H1 (cell line): ENCODE data around the gene MAGEB2. TPM values are rescaled to one million over a fixed set of nuclear protein-coding genes. Genes with fewer than 3 reads are reported as not detected.
"Not testable (repeated sequence)": the region's sequence is repeated elsewhere in the genome, so short reads cannot be mapped to it uniquely, and the experiment has no call there.

ENCODE experiments used
- CTCF ChIA-PET: fragments of 300-600 bp; sonication (Branson Sonifier 250); formaldehyde crosslinking; loops from one replicate; lab custom pipeline; 2021; ENCODE audit not compliant: partially characterized antibody; lab: Charles Lee
- POLR2A ChIA-PET: fragments of 300-600 bp; sonication (Branson Sonifier 250); formaldehyde crosslinking; loops from one replicate; lab custom pipeline; 2021; ENCODE audit warnings: inconsistent platforms; ENCODE audit not compliant: partially characterized antibody; lab: Charles Lee
- DNase-seq, 2 experiments: peaks; one replicate each; pipeline versions ENCODE4 v3.0.0 to v3.0.0-alpha.2; 2010 to 2022; ENCODE audit warnings: low spot score in 2 of 2, low read depth in 1 of 2, mixed read lengths in 1 of 2
- FAIRE-seq: peaks from 2 replicates; lab custom pipeline; 2011; peaks lifted over from hg19 to GRCh38; lab: Jason Lieb, UNC
- H2AFZ ChIP-seq: 2 replicates; pipeline ENCODE4 v1.8.1; 2012; ENCODE audit warnings: low read length, inconsistent platforms
- H2AK5ac ChIP-seq: 2 replicates; pipeline ENCODE4 v1.6.1; 2013; ENCODE audit warnings: low read depth, low read length
- H2BK120ac ChIP-seq: replicated peaks from 2 replicates; pipeline ENCODE3; 2013; ENCODE audit warnings: low read depth, low read length, inconsistent platforms
- H2BK12ac ChIP-seq: 2 replicates; pipeline ENCODE4 v1.6.1; 2013; ENCODE audit warnings: low read depth, low read length
- H2BK15ac ChIP-seq: 2 replicates; pipeline ENCODE4 v1.6.1; 2013; ENCODE audit warnings: low read length
- H2BK20ac ChIP-seq: 2 replicates; pipeline ENCODE4 v1.6.1; 2013; ENCODE audit warnings: low read length
- H2BK5ac ChIP-seq: 2 replicates; pipeline ENCODE4 v1.6.1; 2013; ENCODE audit warnings: low read depth, low read length
- H3K14ac ChIP-seq: 2 replicates; pipeline ENCODE4 v1.6.1; 2013; ENCODE audit warnings: inconsistent platforms; ENCODE audit not compliant: insufficient read length
- H3K18ac ChIP-seq: 2 replicates; pipeline ENCODE4 v1.6.1; 2013; ENCODE audit warnings: low read length; ENCODE audit errors: extremely low read depth
- H3K23ac ChIP-seq: 2 replicates; pipeline ENCODE4 v1.6.1; 2013; ENCODE audit warnings: inconsistent platforms; ENCODE audit not compliant: insufficient read length
- H3K23me2 ChIP-seq: 2 replicates; pipeline ENCODE4 v1.6.1; 2013; ENCODE audit warnings: low read depth, low read length
- H3K27ac ChIP-seq: 2 replicates; pipeline ENCODE4 v1.6.1; 2011; ENCODE audit warnings: low read depth, low read length, inconsistent platforms
- H3K27me3 ChIP-seq, 4 experiments: replicated peaks in 1 of 4; 1 replicate in 1 of 4; 2 replicates in 3 of 4; pipeline versions ENCODE4 v1.6.1 to v1.8.1; 2011 to 2013; ENCODE audit warnings: low read length in 3 of 4, mild to moderate bottlenecking in 3 of 4, inconsistent platforms in 2 of 4, mixed read lengths in 2 of 4, moderate library complexity in 1 of 4; ENCODE audit not compliant: control insufficient read depth in 3 of 4, insufficient read depth in 3 of 4; ENCODE audit errors: extremely low read depth in 1 of 4
- H3K36me3 ChIP-seq, 4 experiments: 2 replicates each; pipeline versions ENCODE4 v1.6.1 to v1.8.1; 2011 to 2013; ENCODE audit warnings: mild to moderate bottlenecking in 4 of 4, low read length in 3 of 4, moderate library complexity in 2 of 4, control low read depth in 1 of 4, inconsistent platforms in 1 of 4; ENCODE audit not compliant: insufficient read depth in 4 of 4, control insufficient read depth in 2 of 4
- H3K4ac ChIP-seq: replicated peaks from 2 replicates; pipeline ENCODE3; 2013; ENCODE audit warnings: low read length, low read depth, mixed read lengths, inconsistent platforms; ENCODE audit not compliant: insufficient read length
- H3K4me1 ChIP-seq, 4 experiments: replicated peaks in 1 of 4; 1 replicate in 1 of 4; 2 replicates in 3 of 4; pipeline versions ENCODE4 v1.6.1 to v1.8.1; 2011 to 2013; ENCODE audit warnings: low read length in 3 of 4, inconsistent platforms in 2 of 4, mixed read lengths in 1 of 4; ENCODE audit not compliant: insufficient read depth in 4 of 4, control insufficient read depth in 3 of 4
- H3K4me2 ChIP-seq, 2 experiments: 2 replicates each; pipeline versions ENCODE4 v1.6.1 to v1.8.1; 2011 to 2013; ENCODE audit warnings: low read depth in 2 of 2, low read length in 2 of 2, control low read depth in 1 of 2, inconsistent platforms in 1 of 2, mild to moderate bottlenecking in 1 of 2; ENCODE audit not compliant: insufficient read depth in 1 of 2
- H3K4me3 ChIP-seq, 4 experiments: fragments of 200-600, 300-600 bp in 1 of 4; sonication (generic), shearing (Covaris generic), sonication (Bioruptor Twin) in 1 of 4; 2 replicates each; pipeline versions ENCODE4 v1.5.1 to v1.8.1; 2011 to 2016; ENCODE audit warnings: low read length in 4 of 4, low read depth in 3 of 4, control low read depth in 2 of 4, inconsistent platforms in 2 of 4, mild to moderate bottlenecking in 2 of 4, mixed read lengths in 1 of 4, moderate library complexity in 1 of 4; ENCODE audit not compliant: insufficient read depth in 2 of 4; ENCODE audit errors: extremely low read depth in 1 of 4
- H3K56ac ChIP-seq: replicated peaks from 2 replicates; pipeline ENCODE3; 2013; ENCODE audit warnings: low read depth, mild to moderate bottlenecking, mixed read lengths, low read length, inconsistent platforms; ENCODE audit not compliant: insufficient read length
- H3K79me1 ChIP-seq: 2 replicates; pipeline ENCODE4 v1.6.1; 2013; ENCODE audit warnings: low read depth, low read length, control low read depth
- H3K79me2 ChIP-seq, 2 experiments: 2 replicates each; pipeline versions ENCODE4 v1.6.1 to v1.8.1; 2012 to 2013; ENCODE audit warnings: low read length in 2 of 2, mild to moderate bottlenecking in 2 of 2, inconsistent platforms in 1 of 2; ENCODE audit not compliant: insufficient read depth in 2 of 2, control insufficient read depth in 1 of 2
- H3K9ac ChIP-seq, 4 experiments: replicated peaks in 1 of 4; 1 replicate in 1 of 4; 2 replicates in 3 of 4; pipeline versions ENCODE4 v1.6.1 to v1.8.1; 2011 to 2013; ENCODE audit warnings: low read depth in 3 of 4, low read length in 3 of 4, control low read depth in 2 of 4, mild to moderate bottlenecking in 2 of 4, moderate library complexity in 2 of 4, inconsistent platforms in 1 of 4; ENCODE audit errors: extremely low read depth in 1 of 4
- H3K9me3 ChIP-seq, 2 experiments: 2 replicates each; pipeline versions ENCODE4 v1.6.1 to v1.8.1; 2012 to 2013; ENCODE audit warnings: mild to moderate bottlenecking in 2 of 2, moderate library complexity in 2 of 2, control low read depth in 1 of 2, inconsistent platforms in 1 of 2, low read depth in 1 of 2, low read length in 1 of 2, mixed read lengths in 1 of 2; ENCODE audit not compliant: insufficient read depth in 2 of 2
- H4K20me1 ChIP-seq, 2 experiments: replicated peaks in 1 of 2; 2 replicates each; pipeline versions ENCODE3 to v1.8.1; 2011 to 2013; ENCODE audit warnings: inconsistent platforms in 2 of 2, low read length in 2 of 2, mild to moderate bottlenecking in 1 of 2; ENCODE audit not compliant: insufficient read depth in 2 of 2, control insufficient read depth in 1 of 2
- H4K5ac ChIP-seq: 2 replicates; pipeline ENCODE4 v1.6.1; 2013; ENCODE audit warnings: low read length, low read depth, mixed read lengths, inconsistent platforms; ENCODE audit not compliant: insufficient read length
- H4K8ac ChIP-seq: 2 replicates; pipeline ENCODE4 v1.8.0; 2013; ENCODE audit warnings: mild to moderate bottlenecking, moderate library complexity, low read length, inconsistent platforms; ENCODE audit not compliant: insufficient read depth; ENCODE audit errors: extremely low read depth
- H4K91ac ChIP-seq: replicated peaks from 2 replicates; pipeline ENCODE3; 2013; ENCODE audit warnings: low read length, mixed read lengths, inconsistent platforms; ENCODE audit not compliant: insufficient read length
- WGBS, 2 experiments: shearing (Covaris generic) in 1 of 2; methylation state at CpG; one replicate each; pipeline versions ENCODE4 v1.1.6 to v1.1.7; 2013 to 2015; ENCODE audit warnings: low lambda C conversion rate in 2 of 2, mixed read lengths in 2 of 2, inconsistent platforms in 1 of 2, low coverage in 1 of 2, missing lambda C conversion rate in 1 of 2; ENCODE audit not compliant: insufficient replicate concordance in 2 of 2, insufficient coverage in 1 of 2, insufficient read length in 1 of 2; ENCODE audit errors: extremely low coverage in 1 of 2, missing lambda C conversion rate in 1 of 2; 5-methylcytosine and 5-hydroxymethylcytosine counted together
- polyA plus RNA-seq, 7 experiments: library from polyadenylated mRNA; depleted of rRNA in 3 of 7; stranded (reverse) in 5 of 7; unstranded in 2 of 7; fragments of >200 nt in 5 of 7; fragments of 200-250 nt in 2 of 7; gene quantifications; 1 replicate in 5 of 7; 2 replicates in 1 of 7; 4 replicates in 1 of 7; pipeline versions ENCODE4 v1.2.1 to v1.2.3, GENCODE V29; 2011 to 2013; ENCODE audit warnings: missing spikeins in 2 of 7, mixed read lengths in 2 of 7
- total RNA-seq: library from RNA; stranded (reverse); fragmentation: NEBNext Ultra II Directional; extraction: Animal tissue kit (Norgen Biotek cat#: 25700); gene quantifications from 2 replicates; pipeline ENCODE4 v1.2.1, GENCODE V29; 2021

The MAGEB2 gene
- total and polyA plus RNA-seq, 2 of the 8 experiments (the other 6 are each of a cell fraction or from before 2014, with no cell fraction given): not detected

GRCh38 chrX:30193910-30194309, 21.5 kb upstream of the MAGEB2 start:
- H3K4me1 ChIP-seq, H3K4ac ChIP-seq, H2BK5ac ChIP-seq, H3K18ac ChIP-seq, H2AK5ac ChIP-seq, H3K56ac ChIP-seq, POLR2A ChIA-PET, H4K20me1 ChIP-seq, H3K4me3 ChIP-seq, DNase-seq, H4K91ac ChIP-seq, FAIRE-seq, H4K8ac ChIP-seq, H4K5ac ChIP-seq, H3K79me1 ChIP-seq, H3K79me2 ChIP-seq, H3K4me2 ChIP-seq, H3K27me3 ChIP-seq, H3K36me3 ChIP-seq, H3K23ac ChIP-seq, H3K9me3 ChIP-seq, H3K14ac ChIP-seq, H2AFZ ChIP-seq, H3K9ac ChIP-seq, H3K23me2 ChIP-seq, H2BK15ac ChIP-seq, H2BK12ac ChIP-seq, H2BK20ac ChIP-seq, H2BK120ac ChIP-seq, H3K27ac ChIP-seq: not testable (repeated sequence)
- WGBS, 2 experiments: 81% methylated on average over 6 of the region's 6 CpGs; no CpG with 5 or more reads in 1 of the 2 experiments
- CTCF ChIA-PET: interaction anchor here (1.9 kb wide), 1 partner anchor 52 kb away, joined by 4 read pairs; no protein-coding TSS in a partner anchor
